KMS-11 (cell line): ENCODE results near the gene MFN1.

Source experiments
- H2AFZ ChIP-seq: fragments of 200-600 bp; sonication (generic); 2 replicates; pipeline ENCODE4 v1.6.1; 2016; ENCODE audit warnings: antibody characterized with exemption, mixed run types, low read depth
- H3K27ac ChIP-seq: fragments of 200-600 bp; sonication (generic); 2 replicates; pipeline ENCODE4 v1.6.1; 2016; ENCODE audit warnings: mild to moderate bottlenecking, mixed run types
- H3K27me3 ChIP-seq: fragments of 200-600 bp; sonication (generic); 2 replicates; pipeline ENCODE4 v1.6.1; 2017; ENCODE audit warnings: mild to moderate bottlenecking, low read depth, mixed run types, moderate library complexity; ENCODE audit not compliant: insufficient read depth
- H3K36me3 ChIP-seq: fragments of 200-600 bp; sonication (generic); 2 replicates; pipeline ENCODE4 v1.6.1; 2017; ENCODE audit warnings: mild to moderate bottlenecking, mixed run types; ENCODE audit not compliant: insufficient read depth
- H3K4me1 ChIP-seq: fragments of 200-600 bp; sonication (generic); 2 replicates; pipeline ENCODE4 v1.6.1; 2016; ENCODE audit warnings: mild to moderate bottlenecking, low read depth, mixed run types; ENCODE audit not compliant: poor library complexity, severe bottlenecking
- H3K4me2 ChIP-seq: fragments of 200-600 bp; sonication (generic); 2 replicates; pipeline ENCODE4 v1.7.0; 2016; ENCODE audit warnings: mild to moderate bottlenecking, mixed run types
- H3K4me3 ChIP-seq: fragments of 200-600 bp; sonication (generic); IDR thresholded peaks from 2 replicates; pipeline ENCODE4 v1.6.1; 2017; ENCODE audit warnings: low read depth, low read length, mixed read lengths; ENCODE audit not compliant: insufficient read depth
- H3K79me2 ChIP-seq: fragments of 200-600 bp; sonication (generic); 2 replicates; pipeline ENCODE4 v1.6.1; 2016; ENCODE audit warnings: low read depth, mixed run types; ENCODE audit not compliant: insufficient read depth
- H3K9ac ChIP-seq: fragments of 200-600 bp; sonication (generic); 2 replicates; pipeline ENCODE4 v1.6.1; 2016; ENCODE audit warnings: mild to moderate bottlenecking, mixed run types
- H4K20me1 ChIP-seq: fragments of 200-600 bp; sonication (generic); 2 replicates; pipeline ENCODE4 v1.6.1; 2016; ENCODE audit warnings: mild to moderate bottlenecking, mixed run types; ENCODE audit not compliant: insufficient read depth
- TF ChIP-seq, protein P1 (sequence below): fragments of 200-600 bp; sonication (generic); conservative IDR thresholded peaks from 2 replicates; pipeline ENCODE4 v1.6.1; 2017; ENCODE audit warnings: low read depth, mild to moderate bottlenecking, antibody characterized with exemption, low read length, moderate library complexity, mixed read lengths

The MFN1 gene

DNA sequence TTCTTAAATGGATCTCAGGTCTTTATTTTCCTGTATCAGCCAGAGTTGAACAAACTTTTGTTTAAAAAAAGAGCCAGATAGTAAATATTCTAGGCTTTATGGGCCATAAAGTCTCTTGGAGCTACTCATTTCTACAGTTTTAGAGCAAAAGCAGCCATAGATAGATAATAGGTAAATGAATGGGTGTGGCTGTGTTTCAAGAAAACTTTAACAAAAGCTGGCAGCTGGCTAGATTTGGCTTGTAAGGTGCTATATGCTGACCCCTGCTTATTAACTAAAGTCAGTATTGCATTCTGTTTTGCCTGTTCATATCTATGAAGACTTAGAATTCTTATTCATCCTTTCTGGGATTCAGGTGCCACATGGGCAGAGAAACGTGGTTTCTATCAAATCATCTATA lies 29.0 kb downstream of the MFN1 start:
- Histone ChIP-seq H3K4me2 (no peak overlapping the region), H3K4me3 (no peak overlapping the region), H3K4me1 (no peaks in the 10 kb centered on the region), H2AFZ (no peak overlapping the region), H3K9ac (no peak overlapping the region), H3K27me3 (no peaks in the 10 kb centered on the region), H4K20me1 (no peaks in the 10 kb centered on the region), H3K36me3 (no peaks in the 10 kb centered on the region; the same call in 1 of the 2 replicates), H3K79me2 (no peaks in the 10 kb centered on the region), H3K27ac (no peak overlapping the region)
- TF ChIP-seq, protein P1, sequence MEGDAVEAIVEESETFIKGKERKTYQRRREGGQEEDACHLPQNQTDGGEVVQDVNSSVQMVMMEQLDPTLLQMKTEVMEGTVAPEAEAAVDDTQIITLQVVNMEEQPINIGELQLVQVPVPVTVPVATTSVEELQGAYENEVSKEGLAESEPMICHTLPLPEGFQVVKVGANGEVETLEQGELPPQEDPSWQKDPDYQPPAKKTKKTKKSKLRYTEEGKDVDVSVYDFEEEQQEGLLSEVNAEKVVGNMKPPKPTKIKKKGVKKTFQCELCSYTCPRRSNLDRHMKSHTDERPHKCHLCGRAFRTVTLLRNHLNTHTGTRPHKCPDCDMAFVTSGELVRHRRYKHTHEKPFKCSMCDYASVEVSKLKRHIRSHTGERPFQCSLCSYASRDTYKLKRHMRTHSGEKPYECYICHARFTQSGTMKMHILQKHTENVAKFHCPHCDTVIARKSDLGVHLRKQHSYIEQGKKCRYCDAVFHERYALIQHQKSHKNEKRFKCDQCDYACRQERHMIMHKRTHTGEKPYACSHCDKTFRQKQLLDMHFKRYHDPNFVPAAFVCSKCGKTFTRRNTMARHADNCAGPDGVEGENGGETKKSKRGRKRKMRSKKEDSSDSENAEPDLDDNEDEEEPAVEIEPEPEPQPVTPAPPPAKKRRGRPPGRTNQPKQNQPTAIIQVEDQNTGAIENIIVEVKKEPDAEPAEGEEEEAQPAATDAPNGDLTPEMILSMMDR: no peak

DNA sequence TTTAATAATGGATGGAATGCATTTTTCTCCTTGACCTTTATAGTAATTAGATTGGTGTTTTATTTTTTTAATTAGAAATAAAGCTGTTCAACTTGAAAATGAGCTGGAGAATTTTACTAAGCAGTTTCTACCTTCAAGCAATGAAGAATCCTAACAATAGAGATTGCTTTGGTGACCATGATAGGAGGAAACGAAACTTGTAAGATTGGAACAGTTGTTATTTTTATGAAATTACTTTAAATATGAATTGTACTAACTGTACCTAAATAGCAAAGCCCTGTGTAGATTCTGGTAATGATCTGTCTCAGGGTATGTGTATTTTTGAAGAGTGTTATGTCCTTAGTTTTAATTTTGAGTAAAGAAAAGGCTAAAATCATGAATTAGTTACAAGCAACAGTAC lies 44.4 kb downstream of the MFN1 start:
- Histone ChIP-seq H3K27ac (no peak overlapping the region), H2AFZ (no peak overlapping the region)
- TF ChIP-seq, protein P1: no peak

GRCh38 chr3:179398574-179399231 lies 51.2 kb downstream of the MFN1 start:
- H3K4me2 ChIP-seq: no peak overlapping the region
- no peaks in the 10 kb centered on the region for H3K79me2 ChIP-seq
- H2AFZ ChIP-seq: no peak overlapping the region
- H3K9ac ChIP-seq: no peak overlapping the region
- TF ChIP-seq, protein P1: no peak
- no peaks in the 10 kb centered on the region for H3K4me1 ChIP-seq
- no peaks in the 10 kb centered on the region for H3K27me3 ChIP-seq
- no peak overlapping the region for H3K4me3 ChIP-seq
- H4K20me1 ChIP-seq: no peaks in the 10 kb centered on the region
- H3K36me3 ChIP-seq: peaks cover 3% of the 10 kb centered on the region; the same call in 1 of the 2 replicates
- H3K27ac ChIP-seq: no peak overlapping the region

More for the DNA sequence above, 44.4 kb downstream of the MFN1 start:
- no peak overlapping the region for H3K4me3 ChIP-seq
- H4K20me1 ChIP-seq: no peaks in the 10 kb centered on the region
- no peak overlapping the region for H3K9ac ChIP-seq
- H3K36me3 ChIP-seq: peaks cover 3% of the 10 kb centered on the region; the same call in 1 of the 2 replicates
- no peaks in the 10 kb centered on the region for H3K27me3 ChIP-seq
- H3K4me2 ChIP-seq: no peak overlapping the region
- H3K4me1 ChIP-seq: no peaks in the 10 kb centered on the region
- H3K79me2 ChIP-seq: no peaks in the 10 kb centered on the region

GRCh38 chr3:179401561-179401960 lies 54.1 kb downstream of the MFN1 start:
- Histone ChIP-seq H4K20me1 (no peaks in the 10 kb centered on the region), H3K27me3 (no peaks in the 10 kb centered on the region), H3K4me1 (no peaks in the 10 kb centered on the region), H3K79me2 (no peaks in the 10 kb centered on the region), H3K36me3 (no peaks in the 10 kb centered on the region), H3K27ac (no peak overlapping the region), H2AFZ (no peak overlapping the region), H3K9ac (no peak overlapping the region), H3K4me2 (no peak overlapping the region), H3K4me3 (no peak overlapping the region)
- TF ChIP-seq, protein P1: no peak
